Type B pancreatic cell (in vitro differentiated cells): Measurements from ENCODE around the gene ALK. TPM values are rescaled to one million over a fixed set of nuclear protein-coding genes. Genes with fewer than 3 reads are reported as not detected.

ENCODE experiments used
- DNase-seq: peaks from one replicate; pipeline ENCODE4 v3.0.0; 2021; ENCODE audit warnings: mixed read lengths; ENCODE audit not compliant: unreplicated experiment; ENCODE audit errors: extremely low spot score
- H3K27ac Mint-ChIP-seq: 2 replicates; pipeline ENCODE4 v1.8.0; 2021; ENCODE audit warnings: mild to moderate bottlenecking, mixed read lengths
- H3K27me3 Mint-ChIP-seq: 2 replicates; pipeline ENCODE4 v1.8.0; 2021; ENCODE audit warnings: mixed read lengths
- H3K36me3 Mint-ChIP-seq: 2 replicates; pipeline ENCODE4 v1.8.0; 2021; ENCODE audit warnings: mixed read lengths
- H3K4me1 Mint-ChIP-seq: one replicate; pipeline ENCODE4 v1.8.0; 2021; ENCODE audit warnings: mixed read lengths; ENCODE audit not compliant: unreplicated experiment
- H3K4me3 Mint-ChIP-seq: 2 replicates; pipeline ENCODE4 v1.8.0; 2021; ENCODE audit warnings: mild to moderate bottlenecking, mixed read lengths
- H3K9me3 Mint-ChIP-seq: 2 replicates; pipeline ENCODE4 v1.8.0; 2021; ENCODE audit warnings: mixed read lengths
- total RNA-seq: library from RNA; stranded (reverse); gene quantifications from 2 replicates; pipeline ENCODE4 v1.2.1, GENCODE V29; 2021; ENCODE audit warnings: low replicate concordance
- TF ChIP-seq, protein P1 (sequence below): fragments of 200-600 bp; sonication (generic); conservative IDR thresholded peaks from 2 replicates; pipeline ENCODE4 v1.5.0; 2021; ENCODE audit warnings: antibody characterized with exemption, mild to moderate bottlenecking

Gene ALK
- total RNA-seq, 1 donor from 2014 or later: 7.7 TPM

DNA sequence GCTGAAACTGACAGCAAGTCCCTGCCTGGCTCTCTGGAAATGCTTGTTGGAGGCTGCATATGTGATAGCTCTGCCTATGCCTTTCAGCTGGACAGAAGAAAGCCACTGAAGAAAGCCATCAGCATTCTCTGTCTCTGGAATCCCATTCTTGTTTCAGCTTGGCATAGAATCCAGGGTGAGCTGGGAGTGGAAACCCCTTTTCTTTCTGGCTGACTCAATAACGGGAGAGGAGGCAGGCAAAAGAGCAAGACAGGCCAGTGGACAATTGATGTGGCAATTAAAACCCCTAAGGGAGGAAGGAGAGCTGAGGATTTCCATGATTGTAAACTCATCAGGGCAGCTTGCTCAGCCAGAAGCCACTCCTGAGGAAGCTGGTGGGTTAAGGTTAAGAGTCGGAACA is 598.1 kb downstream of the ALK start:
- Mint-ChIP-seq H3K4me3 (no peak overlapping the region), H3K9me3 (peaks cover 4% of the 10 kb centered on the region), H3K27ac (no peak overlapping the region), H3K36me3 (peaks cover 17% of the 10 kb centered on the region), H3K27me3 (peaks cover 23% of the 10 kb centered on the region), H3K4me1 (peaks cover 31% of the 10 kb centered on the region)
- DNase-seq: no peak
- TF ChIP-seq, protein P1, sequence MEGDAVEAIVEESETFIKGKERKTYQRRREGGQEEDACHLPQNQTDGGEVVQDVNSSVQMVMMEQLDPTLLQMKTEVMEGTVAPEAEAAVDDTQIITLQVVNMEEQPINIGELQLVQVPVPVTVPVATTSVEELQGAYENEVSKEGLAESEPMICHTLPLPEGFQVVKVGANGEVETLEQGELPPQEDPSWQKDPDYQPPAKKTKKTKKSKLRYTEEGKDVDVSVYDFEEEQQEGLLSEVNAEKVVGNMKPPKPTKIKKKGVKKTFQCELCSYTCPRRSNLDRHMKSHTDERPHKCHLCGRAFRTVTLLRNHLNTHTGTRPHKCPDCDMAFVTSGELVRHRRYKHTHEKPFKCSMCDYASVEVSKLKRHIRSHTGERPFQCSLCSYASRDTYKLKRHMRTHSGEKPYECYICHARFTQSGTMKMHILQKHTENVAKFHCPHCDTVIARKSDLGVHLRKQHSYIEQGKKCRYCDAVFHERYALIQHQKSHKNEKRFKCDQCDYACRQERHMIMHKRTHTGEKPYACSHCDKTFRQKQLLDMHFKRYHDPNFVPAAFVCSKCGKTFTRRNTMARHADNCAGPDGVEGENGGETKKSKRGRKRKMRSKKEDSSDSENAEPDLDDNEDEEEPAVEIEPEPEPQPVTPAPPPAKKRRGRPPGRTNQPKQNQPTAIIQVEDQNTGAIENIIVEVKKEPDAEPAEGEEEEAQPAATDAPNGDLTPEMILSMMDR: no peak

DNA sequence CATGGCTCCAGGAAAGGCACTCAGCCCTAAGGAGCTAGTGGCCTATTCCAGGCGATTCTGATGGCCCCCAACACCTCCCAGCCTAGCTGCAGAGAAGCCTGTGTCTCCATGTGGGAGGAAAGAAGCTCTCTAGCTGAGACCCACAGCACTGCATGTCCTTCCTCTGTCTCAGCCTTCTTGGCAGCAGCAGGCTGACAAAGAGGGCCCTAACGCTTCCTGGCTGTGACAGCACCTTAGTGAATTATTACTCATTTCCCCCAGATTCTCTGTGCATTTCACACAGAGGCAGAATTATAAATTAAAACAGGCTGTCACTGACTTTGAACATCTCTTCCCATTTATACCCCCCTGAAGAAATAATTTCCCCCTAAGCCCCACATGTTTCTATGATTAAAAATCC is 599.4 kb downstream of the ALK start:
- H3K36me3 Mint-ChIP-seq: peaks cover 22% of the 10 kb centered on the region

DNA sequence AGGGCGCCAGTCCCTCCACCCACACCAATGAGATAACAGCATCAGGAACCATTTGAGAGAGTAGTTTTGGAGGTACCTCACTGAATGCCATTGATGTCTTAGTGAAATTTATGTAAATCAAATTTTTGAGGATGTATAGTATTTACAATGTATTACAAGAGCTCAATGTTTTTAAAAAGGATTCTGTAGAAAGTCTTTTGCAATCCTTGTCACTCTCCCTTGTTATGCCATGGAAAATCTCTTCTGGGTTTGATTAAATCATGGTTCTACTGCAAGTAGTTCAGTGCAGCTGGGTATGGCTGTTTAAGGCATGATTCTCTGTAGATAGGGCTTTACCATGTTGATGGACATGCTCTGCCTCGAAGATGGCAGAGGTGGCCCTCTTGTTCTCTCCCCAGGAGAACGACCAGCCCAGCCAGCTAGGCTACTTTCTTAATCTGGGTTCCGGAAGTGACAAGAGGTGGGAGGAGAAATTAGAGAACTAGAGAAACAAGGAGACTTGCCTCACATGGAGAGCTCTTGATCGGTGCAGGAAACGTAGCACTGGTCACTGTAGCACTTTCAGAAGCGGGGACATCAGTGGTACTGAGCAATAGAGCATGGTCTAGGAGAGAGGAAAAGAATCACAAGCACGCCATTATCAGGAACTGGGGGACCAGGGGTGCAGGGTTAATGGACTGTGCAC is 603.4 kb downstream of the ALK start:
- Mint-ChIP-seq H3K27me3 (peaks cover 19% of the 10 kb centered on the region), H3K4me1 (peaks cover 46% of the 10 kb centered on the region), H3K27ac (no peak overlapping the region), H3K9me3 (peaks cover 4% of the 10 kb centered on the region), H3K36me3 (peaks cover 23% of the 10 kb centered on the region), H3K4me3 (no peak overlapping the region)
- no peak for DNase-seq
- TF ChIP-seq, protein P1: no peak

More for the DNA sequence above, 599.4 kb downstream of the ALK start:
- Mint-ChIP-seq H3K27me3 (peaks cover 20% of the 10 kb centered on the region), H3K4me3 (no peak overlapping the region), H3K4me1 (peaks cover 36% of the 10 kb centered on the region), H3K9me3 (peaks cover 4% of the 10 kb centered on the region), H3K27ac (no peak overlapping the region)
- TF ChIP-seq, protein P1: no peak
- no peak for DNase-seq

DNA sequence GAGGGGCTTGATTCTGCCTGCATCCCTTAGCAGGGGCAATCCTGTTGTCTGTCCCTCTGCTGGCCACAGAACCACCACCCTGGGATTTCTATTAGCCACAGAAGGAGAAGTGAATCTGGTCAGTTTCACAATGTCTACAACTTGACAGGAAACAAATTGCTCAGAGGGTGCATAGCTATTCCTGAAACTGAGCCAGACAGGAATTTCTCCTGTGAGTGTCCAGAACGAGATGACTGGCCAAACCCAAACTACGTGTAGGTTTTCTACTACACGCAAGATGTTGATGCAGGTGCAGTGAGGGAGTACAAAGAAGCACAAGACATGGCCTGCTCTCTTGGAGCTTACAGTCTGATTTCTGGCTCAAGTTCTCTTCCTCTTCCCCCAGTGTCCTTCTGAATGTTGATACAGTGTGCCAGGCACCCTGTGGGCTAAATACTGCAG is 604.3 kb downstream of the ALK start:
- peaks cover 19% of the 10 kb centered on the region for H3K27me3 Mint-ChIP-seq
- H3K27ac Mint-ChIP-seq: no peak overlapping the region
- DNase-seq: no peak

DNA sequence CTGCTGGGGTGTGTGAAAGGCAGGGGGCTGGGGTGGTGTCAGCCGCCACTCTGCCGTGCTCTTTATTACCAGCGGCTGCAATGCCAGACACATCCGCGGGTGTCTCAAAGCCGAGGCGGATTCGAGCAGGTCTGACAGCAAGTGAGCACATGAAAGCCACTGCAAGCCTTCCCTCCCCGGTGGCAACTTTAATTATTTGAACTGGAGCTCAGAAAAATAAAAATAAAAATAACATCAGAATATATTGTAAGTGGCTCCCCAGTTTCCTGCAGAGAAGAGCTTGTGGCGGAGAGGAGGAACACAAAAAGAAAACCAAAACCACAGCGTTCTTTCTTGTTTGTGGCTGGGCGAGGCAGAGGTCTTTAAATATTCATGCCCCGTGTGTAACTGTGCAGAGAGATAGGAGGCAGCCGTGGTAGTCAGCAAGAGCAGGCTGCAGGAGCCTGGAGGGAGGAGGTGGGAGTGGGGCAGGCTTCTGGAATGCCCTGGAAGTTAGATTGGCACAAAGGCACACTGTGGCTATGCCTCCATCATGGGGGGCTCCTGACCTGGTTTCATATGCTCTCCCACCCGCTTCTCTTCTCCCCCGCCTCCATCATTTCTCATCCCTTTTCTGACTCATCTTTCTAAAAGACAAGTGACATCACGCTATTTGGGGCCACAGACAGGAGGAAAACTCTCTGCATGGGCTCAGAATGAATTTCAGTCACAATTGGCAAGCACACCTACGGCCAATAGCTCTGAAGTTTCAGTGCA is 606.4 kb downstream of the ALK start:
- peaks cover 23% of the 10 kb centered on the region for H3K27me3 Mint-ChIP-seq
- peak overlapping the region; percentile 1 for H3K4me3 Mint-ChIP-seq
- TF ChIP-seq, protein P1: peak; percentile 71
- no peak overlapping the region for H3K27ac Mint-ChIP-seq
- H3K4me1 Mint-ChIP-seq: peaks cover 36% of the 10 kb centered on the region
- no peak for DNase-seq
- peaks cover 22% of the 10 kb centered on the region for H3K36me3 Mint-ChIP-seq
- no peaks in the 10 kb centered on the region for H3K9me3 Mint-ChIP-seq

More for the DNA sequence above, 604.3 kb downstream of the ALK start:
- Mint-ChIP-seq H3K9me3 (peaks cover 4% of the 10 kb centered on the region), H3K4me3 (no peak overlapping the region), H3K4me1 (peaks cover 43% of the 10 kb centered on the region), H3K36me3 (peaks cover 23% of the 10 kb centered on the region)
- TF ChIP-seq, protein P1: peak; percentile 26
